Measurements from ENCODE around the gene MRAS.

Gene MRAS

GRCh38 chr3:138344754-138345153 is 3.6 kb upstream of the MRAS start:
- DNase-seq: no peak

- peak; percentile 35 for DNase-seq
Observed at GRCh38 chr3:138348754-138349739, 668 bp downstream of the MRAS start.

- peak; percentile 26 for DNase-seq
Observed at GRCh38 chr3:138349926-138350665, 1.7 kb downstream of the MRAS start.

- DNase-seq: no peak
Observed at GRCh38 chr3:138351151-138351550, 2.8 kb downstream of the MRAS start.

- no peak for DNase-seq
Observed at GRCh38 chr3:138351916-138352550, 3.7 kb downstream of the MRAS start.

- DNase-seq: no peak
Observed at GRCh38 chr3:138354376-138354775, 6.0 kb downstream of the MRAS start.

GRCh38 chr3:138355071-138355470 is 6.7 kb downstream of the MRAS start:
- no peak for DNase-seq

- DNase-seq: no peak
Observed at GRCh38 chr3:138356730-138357405, 8.5 kb downstream of the MRAS start.

GRCh38 chr3:138359148-138359918 is 11.0 kb downstream of the MRAS start:
- no peak for DNase-seq

GRCh38 chr3:138359919-138360868 is 11.8 kb downstream of the MRAS start:
- DNase-seq: no peak

- DNase-seq: no peak
Observed at GRCh38 chr3:138360869-138361525, 12.6 kb downstream of the MRAS start.

GRCh38 chr3:138361561-138361971 is 13.2 kb downstream of the MRAS start:
- DNase-seq: no peak

GRCh38 chr3:138362538-138362937 is 14.2 kb downstream of the MRAS start:
- DNase-seq: no peak

- no peak for DNase-seq
Observed at GRCh38 chr3:138363322-138363721, 14.9 kb downstream of the MRAS start.

GRCh38 chr3:138364356-138365252 is 16.2 kb downstream of the MRAS start:
- DNase-seq: no peak

GRCh38 chr3:138365253-138365555 is 16.8 kb downstream of the MRAS start:
- DNase-seq: no peak

- DNase-seq: no peak
Observed at GRCh38 chr3:138366006-138366759, 17.8 kb downstream of the MRAS start.

GRCh38 chr3:138367326-138367850 is 19.0 kb downstream of the MRAS start:
- DNase-seq: no peak
